Mucosa of gallbladder (tissue), 1 donor: Measurements from ENCODE around the gene ERP29. TPM values are rescaled to one million over a fixed set of nuclear protein-coding genes. Genes with fewer than 3 reads are reported as not detected.
"Not testable (repeated sequence)": the region's sequence is repeated elsewhere in the genome, so short reads cannot be mapped to it uniquely, and the experiment has no call there.

Experiments used
- DNase-seq: peaks from one replicate; pipeline ENCODE4 v3.0.0-alpha.2; 2020; ENCODE audit warnings: low spot score
- total RNA-seq: library from RNA; stranded (reverse); gene quantifications from one replicate; pipeline ENCODE4 v1.2.1, GENCODE V29; 2021
- donor health status: DM: no; HTN: no; CAD: no.

ERP29 gene
- total RNA-seq, 1 donor from 2014 or later, result 141 TPM

GRCh38 chr12:112035219-112035785 is 22.1 kb downstream of the ERP29 start:
- DNase-seq, result no peak

GRCh38 chr12:112036614-112037013 is 23.4 kb downstream of the ERP29 start:
- not testable (repeated sequence) for DNase-seq

GRCh38 chr12:112046003-112046402 is 32.8 kb downstream of the ERP29 start:
- DNase-seq, result no peak

GRCh38 chr12:112049351-112049750 is 36.1 kb downstream of the ERP29 start:
- DNase-seq, result no peak

GRCh38 chr12:112061137-112061536 is 47.9 kb downstream of the ERP29 start:
- DNase-seq, result no peak

- no peak for DNase-seq
Observed at GRCh38 chr12:112063273-112063672, 50.0 kb downstream of the ERP29 start.

- DNase-seq, result no peak
Observed at GRCh38 chr12:112066566-112066965, 53.3 kb downstream of the ERP29 start.

Other genes starting within 250 kb of the ERP29 start
- 259 TPM for gene ALDH2, start 246.5 kb upstream of the ERP29 start, total RNA-seq
- gene MAPKAPK5, start 171.2 kb upstream of the ERP29 start, total RNA-seq, result 35.8 TPM
- gene TMEM116, start 261 bp upstream of the ERP29 start, total RNA-seq, result 18.3 TPM
- gene NAA25, start 95.4 kb downstream of the ERP29 start, total RNA-seq, result 15.8 TPM
- gene TRAFD1, start 112.1 kb downstream of the ERP29 start, total RNA-seq, result 28.1 TPM